ENCODE data around the gene CD14. TPM values are rescaled to one million over a fixed set of nuclear protein-coding genes. Genes with fewer than 3 reads are reported as not detected.

Gene CD14
- total RNA-seq (2022), result 0.79 and 2.2 TPM in 2 replicates
- Bru-seq, nascent RNA, result percentile 24 among the genes with signal in this experiment
- BruChase-seq, experiment 1, labeled RNA remaining after a 6-hour chase, result percentile 56 among the genes with signal in this experiment
- percentile 53 among the genes with signal in this experiment for BruChase-seq, experiment 2, labeled RNA remaining after a 2-hour chase
- long read RNA-seq, partial matches to known transcripts, result 0 of 2 reads
- long read RNA-seq, other reads (novel, unspliced or antisense), result 0 of 2 reads

DNA sequence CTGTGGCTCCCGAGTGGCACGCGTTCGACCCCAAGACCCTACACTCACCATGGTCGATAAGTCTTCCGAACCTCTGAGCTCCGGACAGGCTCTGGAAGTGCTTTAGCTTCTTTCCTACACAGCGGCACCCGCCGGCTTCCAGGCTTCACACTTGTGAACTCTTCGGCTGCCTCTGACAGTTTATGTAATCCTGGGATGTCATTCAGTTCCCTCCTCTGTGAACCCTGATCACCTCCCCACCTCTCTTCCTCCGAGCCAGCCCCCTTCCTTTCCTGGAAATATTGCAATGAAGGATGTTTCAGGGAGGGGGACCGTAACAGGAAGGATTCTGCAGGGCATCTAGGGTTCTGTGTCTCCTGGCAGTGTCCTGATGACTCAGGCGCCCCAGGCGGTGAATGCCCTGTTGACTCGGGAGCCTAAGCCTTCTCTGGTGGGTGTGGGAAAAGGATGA lies at the start of gene CD14:
CD14 (minus strand) TSS at position 155 of the 451 bp plus-strand sequence; CDS start at position 51, 104 bp downstream.
- H3K27ac Mint-ChIP-seq (ENCODE audit: low read depth, unreplicated experiment), result no peak within 1 kb of the TSS
- no TSS peak for BruUV-seq (replicated peaks)
- intact Hi-C loops (cut with micrococcal nuclease), result no loop called here
- TF ChIP-seq, protein P1, sequence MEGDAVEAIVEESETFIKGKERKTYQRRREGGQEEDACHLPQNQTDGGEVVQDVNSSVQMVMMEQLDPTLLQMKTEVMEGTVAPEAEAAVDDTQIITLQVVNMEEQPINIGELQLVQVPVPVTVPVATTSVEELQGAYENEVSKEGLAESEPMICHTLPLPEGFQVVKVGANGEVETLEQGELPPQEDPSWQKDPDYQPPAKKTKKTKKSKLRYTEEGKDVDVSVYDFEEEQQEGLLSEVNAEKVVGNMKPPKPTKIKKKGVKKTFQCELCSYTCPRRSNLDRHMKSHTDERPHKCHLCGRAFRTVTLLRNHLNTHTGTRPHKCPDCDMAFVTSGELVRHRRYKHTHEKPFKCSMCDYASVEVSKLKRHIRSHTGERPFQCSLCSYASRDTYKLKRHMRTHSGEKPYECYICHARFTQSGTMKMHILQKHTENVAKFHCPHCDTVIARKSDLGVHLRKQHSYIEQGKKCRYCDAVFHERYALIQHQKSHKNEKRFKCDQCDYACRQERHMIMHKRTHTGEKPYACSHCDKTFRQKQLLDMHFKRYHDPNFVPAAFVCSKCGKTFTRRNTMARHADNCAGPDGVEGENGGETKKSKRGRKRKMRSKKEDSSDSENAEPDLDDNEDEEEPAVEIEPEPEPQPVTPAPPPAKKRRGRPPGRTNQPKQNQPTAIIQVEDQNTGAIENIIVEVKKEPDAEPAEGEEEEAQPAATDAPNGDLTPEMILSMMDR (IDR thresholded peaks at IDR 0.05; ENCODE audit: unreplicated experiment), result peak; percentile 18
- peak; percentile 99 for DNase-seq (ENCODE audit: unreplicated experiment)
- CTCF ChIA-PET, result interaction anchor here (0.6 to 4.0 kb wide), 9 partner anchors 43 to 1141 kb away, joined by 3 to 41 read pairs (median 4); partner anchors contain the start of gene EIF4EBP3
- H3K9me3 Mint-ChIP-seq (ENCODE audit: unreplicated experiment), result peaks cover 4% of the 10 kb centered on the region
- no peaks in the 10 kb centered on the region for H3K27me3 Mint-ChIP-seq (ENCODE audit: insufficient read depth, unreplicated experiment)
- peaks cover 30% of the 10 kb centered on the region for H3K4me1 Mint-ChIP-seq (ENCODE audit: insufficient read depth, unreplicated experiment)
- H3K4me3 Mint-ChIP-seq (ENCODE audit: unreplicated experiment), result peak within 1 kb of the TSS; percentile 68
- POLR2A ChIA-PET, result interaction anchor here (0.6 to 11.2 kb wide), 14 partner anchors 10 to 975 kb away, joined by 3 to 143 read pairs (median 4); partner anchors contain the start of genes ANKHD1, APBB3, EIF4EBP3 and IK
- H3K36me3 Mint-ChIP-seq (ENCODE audit: insufficient read depth, unreplicated experiment), result peaks cover 6% of the 10 kb centered on the region

DNA sequence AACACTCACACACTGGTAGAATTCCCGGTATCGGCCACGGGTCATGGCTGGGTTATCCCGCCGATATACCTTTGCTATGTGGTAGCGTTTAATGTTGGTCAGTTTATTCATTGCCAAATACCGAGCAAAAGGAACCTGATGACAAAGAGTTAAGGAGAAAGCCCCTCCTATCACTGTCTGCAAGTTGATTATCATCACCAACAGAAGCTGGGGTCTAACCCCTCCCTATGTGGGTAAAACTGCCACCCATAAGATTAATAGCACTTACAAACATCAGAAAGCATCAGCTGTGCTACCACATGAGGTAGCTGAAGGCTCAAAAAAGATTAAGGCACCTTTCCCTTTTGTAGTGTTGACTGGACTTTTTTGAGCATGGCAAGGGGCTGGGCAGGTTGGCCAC lies 46.0 kb upstream of the CD14 start:
- BruUV-seq (replicated peaks), result no TSS peak
- Mint-ChIP-seq H3K9me3 (ENCODE audit: unreplicated experiment) (no peaks in the 10 kb centered on the region), H3K27me3 (ENCODE audit: insufficient read depth, unreplicated experiment) (no peaks in the 10 kb centered on the region), H3K36me3 (ENCODE audit: insufficient read depth, unreplicated experiment) (peaks cover 74% of the 10 kb centered on the region), H3K4me1 (ENCODE audit: insufficient read depth, unreplicated experiment) (no peaks in the 10 kb centered on the region), H3K27ac (ENCODE audit: low read depth, unreplicated experiment) (no peak overlapping the region), H3K4me3 (ENCODE audit: unreplicated experiment) (no peak overlapping the region)
- TF ChIP-seq, protein P1 (IDR thresholded peaks at IDR 0.05; ENCODE audit: unreplicated experiment), result no peak
- DNase-seq (ENCODE audit: unreplicated experiment), result no peak
- ChIA-PET POLR2A (interaction anchor here (1.0 to 3.4 kb wide), 3 partner anchors 12 to 32 kb away, joined by 4 to 23 read pairs (median 14); partner anchors contain the start of genes HARS1, HARS2 and WDR55), CTCF (interaction anchor here (0.5 to 1.9 kb wide), 4 partner anchors 11 to 132 kb away, joined by 3 to 14 read pairs (median 4); partner anchors contain the start of genes EIF4EBP3, HARS1, HARS2 and WDR55)
- intact Hi-C loops (cut with micrococcal nuclease), result no loop called here

- CTCF ChIA-PET, result no interaction called here
- H3K4me1 Mint-ChIP-seq (ENCODE audit: insufficient read depth, unreplicated experiment), result no peaks in the 10 kb centered on the region
- H3K4me3 Mint-ChIP-seq (ENCODE audit: unreplicated experiment), result no peak overlapping the region
- H3K27me3 Mint-ChIP-seq (ENCODE audit: insufficient read depth, unreplicated experiment), result no peaks in the 10 kb centered on the region
- H3K36me3 Mint-ChIP-seq (ENCODE audit: insufficient read depth, unreplicated experiment), result peaks cover 74% of the 10 kb centered on the region
- DNase-seq (ENCODE audit: unreplicated experiment), result no peak
- intact Hi-C loops (cut with micrococcal nuclease), result no loop called here
- POLR2A ChIA-PET, result interaction anchor here (0.9 to 3.8 kb wide), 4 partner anchors 13 to 45 kb away, joined by 3 to 24 read pairs (median 9); partner anchors contain the start of genes CD14, HARS1, HARS2 and IK
- no TSS peak for BruUV-seq (replicated peaks)
- H3K27ac Mint-ChIP-seq (ENCODE audit: low read depth, unreplicated experiment), result no peak overlapping the region
- TF ChIP-seq, protein P1 (IDR thresholded peaks at IDR 0.05; ENCODE audit: unreplicated experiment), result no peak
- H3K9me3 Mint-ChIP-seq (ENCODE audit: unreplicated experiment), result no peaks in the 10 kb centered on the region
Observed at GRCh38 chr5:140677947-140678346, 45.0 kb upstream of the CD14 start.

DNA sequence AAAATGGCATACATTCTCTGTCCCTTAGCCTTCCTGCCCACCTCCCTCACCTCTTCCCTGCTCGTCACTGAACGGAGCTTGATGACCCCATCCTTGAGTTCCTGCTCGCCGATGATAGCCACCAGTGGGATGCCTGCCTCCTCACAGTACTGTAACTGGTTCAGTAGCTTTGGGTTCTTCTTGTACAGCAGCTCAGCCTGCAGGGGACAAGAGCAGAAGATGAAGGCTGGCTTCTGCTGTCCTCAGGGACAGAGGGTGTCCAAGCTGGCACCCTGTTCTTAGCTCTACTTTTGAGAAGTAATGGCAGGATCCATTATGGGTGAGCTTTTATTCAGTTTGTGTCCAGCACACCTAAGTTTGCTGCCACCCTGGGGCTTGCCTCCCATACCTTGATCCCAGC lies 41.7 kb upstream of the CD14 start:
- H3K27me3 Mint-ChIP-seq (ENCODE audit: insufficient read depth, unreplicated experiment), result no peaks in the 10 kb centered on the region
- no TSS peak for BruUV-seq (replicated peaks)
- intact Hi-C loops (cut with micrococcal nuclease), result no loop called here
- no peak overlapping the region for H3K4me3 Mint-ChIP-seq (ENCODE audit: unreplicated experiment)
- no peak for DNase-seq (ENCODE audit: unreplicated experiment)
- no peaks in the 10 kb centered on the region for H3K4me1 Mint-ChIP-seq (ENCODE audit: insufficient read depth, unreplicated experiment)
- no peaks in the 10 kb centered on the region for H3K9me3 Mint-ChIP-seq (ENCODE audit: unreplicated experiment)
- ChIA-PET POLR2A (interaction anchor here (0.6 to 4.1 kb wide), 6 partner anchors 11 to 341 kb away, joined by 3 to 43 read pairs (median 3); partner anchors contain the start of genes HARS1, HARS2 and WDR55), CTCF (interaction anchor here (0.6 to 1.3 kb wide), 7 partner anchors 8 to 174 kb away, joined by 3 to 4 read pairs (median 3); partner anchors contain the start of genes HARS1, HARS2 and TMCO6)
- TF ChIP-seq, protein P1 (IDR thresholded peaks at IDR 0.05; ENCODE audit: unreplicated experiment), result no peak
- H3K36me3 Mint-ChIP-seq (ENCODE audit: insufficient read depth, unreplicated experiment), result peaks cover 76% of the 10 kb centered on the region
- H3K27ac Mint-ChIP-seq (ENCODE audit: low read depth, unreplicated experiment), result no peak overlapping the region
